Keratinocyte (primary cell): ENCODE measurements around the gene MEGF10. TPM values are rescaled to one million over a fixed set of nuclear protein-coding genes. Genes with fewer than 3 reads are reported as not detected.

Source experiments
- DNase-seq: peaks from one replicate; pipeline ENCODE4 v3.0.0-alpha.2; 2011; ENCODE audit warnings: low read depth, missing footprints, low spot score
- FAIRE-seq: peaks from 2 replicates; lab custom pipeline; 2011; peaks lifted over from hg19 to GRCh38; lab: Jason Lieb, UNC
- H2AFZ ChIP-seq: 2 replicates; pipeline ENCODE4 v1.6.0; 2012; ENCODE audit warnings: low read length, control low read depth, inconsistent platforms; ENCODE audit not compliant: control insufficient read depth
- H3K27ac ChIP-seq: 2 replicates; pipeline ENCODE4 v1.5.1; 2011; ENCODE audit warnings: low read length; ENCODE audit not compliant: control insufficient read depth, insufficient read depth
- H3K27me3 ChIP-seq: 3 replicates; pipeline ENCODE4 v1.6.0; 2011; ENCODE audit warnings: low read length; ENCODE audit not compliant: control insufficient read depth, insufficient read depth; ENCODE audit errors: extremely low read depth
- H3K36me3 ChIP-seq, 2 experiments: 2 replicates in 1 of 2; 3 replicates in 1 of 2; pipeline ENCODE4 v1.5.1; 2011; ENCODE audit warnings: low read length in 2 of 2, mild to moderate bottlenecking in 1 of 2; ENCODE audit not compliant: control insufficient read depth in 2 of 2, insufficient read depth in 2 of 2; ENCODE audit errors: extremely low read depth in 1 of 2
- H3K4me1 ChIP-seq: 3 replicates; pipeline ENCODE4 v1.5.1; 2011; ENCODE audit warnings: low read length; ENCODE audit not compliant: control insufficient read depth, insufficient read depth; ENCODE audit errors: extremely low read depth
- H3K4me2 ChIP-seq: 3 replicates; pipeline ENCODE4 v1.6.0; 2011; ENCODE audit warnings: low read depth, low read length; ENCODE audit not compliant: control insufficient read depth, insufficient read depth; ENCODE audit errors: extremely low read depth
- H3K4me3 ChIP-seq, 3 experiments: fragments of 200-600 bp in 1 of 3; sonication (generic) in 1 of 3; 2 replicates in 2 of 3; 3 replicates in 1 of 3; pipeline ENCODE4 v1.5.1; 2011 to 2016; ENCODE audit warnings: low read length in 3 of 3, mild to moderate bottlenecking in 3 of 3, control low read depth in 2 of 3, inconsistent platforms in 1 of 3, low read depth in 1 of 3, mixed read lengths in 1 of 3, mixed run types in 1 of 3, moderate library complexity in 1 of 3; ENCODE audit not compliant: control insufficient read depth in 2 of 3, insufficient read depth in 2 of 3; ENCODE audit errors: extremely low read depth in 1 of 3
- H3K79me2 ChIP-seq: 2 replicates; pipeline ENCODE4 v1.6.0; 2012; ENCODE audit warnings: low read length; ENCODE audit not compliant: control insufficient read depth, insufficient read depth
- H3K9ac ChIP-seq: 3 replicates; pipeline ENCODE4 v1.6.0; 2011; ENCODE audit warnings: low read length; ENCODE audit not compliant: control insufficient read depth, insufficient read depth; ENCODE audit errors: extremely low read depth
- H3K9me1 ChIP-seq: 3 replicates; pipeline ENCODE4 v1.6.0; 2011; ENCODE audit warnings: low read length; ENCODE audit not compliant: control insufficient read depth, insufficient read depth; ENCODE audit errors: extremely low read depth
- H3K9me3 ChIP-seq: 2 replicates; pipeline ENCODE4 v1.5.1; 2012; ENCODE audit warnings: low read depth, low read length; ENCODE audit not compliant: control insufficient read depth
- H4K20me1 ChIP-seq: 3 replicates; pipeline ENCODE4 v1.6.0; 2011; ENCODE audit warnings: low read length; ENCODE audit not compliant: control insufficient read depth, insufficient read depth; ENCODE audit errors: extremely low read depth
- EZH2 ChIP-seq: IDR thresholded peaks from one replicate; pipeline ENCODE4 v1.6.1; 2012; ENCODE audit warnings: inconsistent platforms, mild to moderate bottlenecking, low read length, moderate library complexity
- dilution Hi-C: fragments of 300-500 bp; cut with MboI; formaldehyde crosslinking; loops from one replicate; pipeline ENCODE4 v1.7.0; 2020; ENCODE audit warnings: low sequenced_read_pairs; ENCODE audit not compliant: extremely low pct_ligation_motif_present
- polyA plus RNA-seq, 5 experiments: library from polyadenylated mRNA; depleted of rRNA in 3 of 5; stranded (reverse) in 3 of 5; stranded (forward) in 1 of 5; unstranded in 1 of 5; fragments of >200 nt; gene quantifications; 1 replicate in 1 of 5; 2 replicates in 3 of 5; 3 replicates in 1 of 5; pipeline versions ENCODE4 v1.2.1 to v1.2.3, GENCODE V29; 2011 to 2012; ENCODE audit warnings: missing spikeins in 2 of 5, low read depth in 1 of 5, low replicate concordance in 1 of 5
- TF ChIP-seq, protein P1 (sequence below), 3 experiments: IDR thresholded peaks in 1 of 3; conservative IDR thresholded peaks in 1 of 3; optimal IDR thresholded peaks in 1 of 3; 2 replicates in 2 of 3; 3 replicates in 1 of 3; pipeline versions ENCODE3 to v1.5.1; 2011; ENCODE audit warnings: low read length in 3 of 3, mild to moderate bottlenecking in 3 of 3, moderate library complexity in 2 of 3, control low read depth in 1 of 3, inconsistent platforms in 1 of 3; ENCODE audit not compliant: insufficient read depth in 2 of 3; ENCODE audit errors: extremely low read depth in 1 of 3

MEGF10 gene
- polyA plus RNA-seq, 1 donor (not counting 4 experiments of a cell fraction or from before 2014, with no cell fraction given) = not detected

DNA sequence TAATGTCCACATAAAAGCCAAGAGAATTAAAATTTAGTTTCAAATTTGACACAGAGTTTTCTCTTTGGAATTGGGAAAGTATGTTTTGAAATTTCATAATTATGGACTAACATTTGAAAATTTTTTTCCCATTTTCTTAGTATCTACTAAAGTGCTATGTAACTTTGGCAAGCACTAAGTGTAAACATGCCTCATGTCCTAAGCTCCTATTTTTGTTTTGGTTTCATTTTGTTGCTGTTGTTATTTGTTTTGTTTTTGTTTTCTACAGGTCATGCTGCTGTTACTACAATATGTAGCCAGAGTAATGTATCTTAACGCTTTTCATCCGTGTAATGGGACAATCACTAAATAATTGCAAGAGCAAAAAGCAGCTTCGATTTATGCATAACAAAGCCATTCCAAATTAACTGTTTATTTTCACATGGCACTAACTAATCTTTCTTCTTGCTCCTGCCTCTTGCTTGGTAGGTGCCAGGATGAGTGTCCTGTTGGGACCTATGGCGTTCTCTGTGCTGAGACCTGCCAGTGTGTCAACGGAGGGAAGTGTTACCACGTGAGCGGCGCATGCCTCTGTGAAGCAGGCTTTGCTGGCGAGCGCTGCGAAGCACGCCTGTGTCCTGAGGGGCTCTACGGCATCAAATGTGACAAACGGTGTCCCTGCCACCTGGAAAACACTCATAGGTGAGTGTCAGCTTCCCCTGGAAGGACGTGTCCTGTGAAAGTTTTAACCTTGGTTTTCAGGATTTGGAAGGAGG is 119.5 kb downstream of the MEGF10 start:
- no peaks in the 10 kb centered on the region for H3K9me1 ChIP-seq
- no peaks in the 10 kb centered on the region for H3K79me2 ChIP-seq
- no peak overlapping the region for H3K4me3 ChIP-seq
- no peaks in the 10 kb centered on the region for H4K20me1 ChIP-seq
- H3K4me1 ChIP-seq = no peaks in the 10 kb centered on the region
- FAIRE-seq = no peak
- no peaks in the 10 kb centered on the region for H3K9me3 ChIP-seq
- DNase-seq = no peak
- dilution Hi-C loops = no loop called here
- H3K36me3 ChIP-seq = no peaks in the 10 kb centered on the region
- H2AFZ ChIP-seq = no peak overlapping the region
- H3K4me2 ChIP-seq = no peak overlapping the region
- H3K27me3 ChIP-seq = peaks cover 4% of the 10 kb centered on the region
- H3K9ac ChIP-seq = no peak overlapping the region
- no peak overlapping the region for H3K27ac ChIP-seq
- no peak for TF ChIP-seq EZH2
- TF ChIP-seq, protein P1, sequence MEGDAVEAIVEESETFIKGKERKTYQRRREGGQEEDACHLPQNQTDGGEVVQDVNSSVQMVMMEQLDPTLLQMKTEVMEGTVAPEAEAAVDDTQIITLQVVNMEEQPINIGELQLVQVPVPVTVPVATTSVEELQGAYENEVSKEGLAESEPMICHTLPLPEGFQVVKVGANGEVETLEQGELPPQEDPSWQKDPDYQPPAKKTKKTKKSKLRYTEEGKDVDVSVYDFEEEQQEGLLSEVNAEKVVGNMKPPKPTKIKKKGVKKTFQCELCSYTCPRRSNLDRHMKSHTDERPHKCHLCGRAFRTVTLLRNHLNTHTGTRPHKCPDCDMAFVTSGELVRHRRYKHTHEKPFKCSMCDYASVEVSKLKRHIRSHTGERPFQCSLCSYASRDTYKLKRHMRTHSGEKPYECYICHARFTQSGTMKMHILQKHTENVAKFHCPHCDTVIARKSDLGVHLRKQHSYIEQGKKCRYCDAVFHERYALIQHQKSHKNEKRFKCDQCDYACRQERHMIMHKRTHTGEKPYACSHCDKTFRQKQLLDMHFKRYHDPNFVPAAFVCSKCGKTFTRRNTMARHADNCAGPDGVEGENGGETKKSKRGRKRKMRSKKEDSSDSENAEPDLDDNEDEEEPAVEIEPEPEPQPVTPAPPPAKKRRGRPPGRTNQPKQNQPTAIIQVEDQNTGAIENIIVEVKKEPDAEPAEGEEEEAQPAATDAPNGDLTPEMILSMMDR (optimal IDR thresholded peaks at IDR 0.05 in 1 of 3, IDR thresholded peaks at IDR 0.05 in 1 of 3, conservative IDR thresholded peaks at IDR 0.05 in 1 of 3; ENCODE audit: extremely low read depth in 1 of 3, insufficient read depth in 2 of 3, low read length in 3 of 3) = no peak

DNA sequence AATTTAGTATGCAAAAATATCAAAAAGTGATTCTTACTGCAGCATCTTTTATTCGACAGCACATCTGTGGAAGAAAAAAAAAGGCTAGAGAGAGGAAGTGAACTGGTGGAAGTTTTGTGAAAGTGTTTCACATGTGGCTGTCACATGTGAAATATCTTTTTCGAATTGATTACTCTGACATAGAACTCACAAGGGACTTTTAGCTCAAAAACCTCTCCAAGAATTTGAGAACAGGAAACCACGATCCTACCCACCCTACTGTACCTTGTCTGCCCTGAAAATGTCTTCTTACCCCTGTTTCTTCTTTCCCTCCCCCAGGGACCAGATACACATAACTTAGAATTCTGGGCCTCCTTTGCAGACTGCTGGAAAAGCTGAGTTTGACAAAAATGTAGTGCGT is 120.4 kb downstream of the MEGF10 start:
- DNase-seq (no peak), FAIRE-seq (no peak)
- Histone ChIP-seq H4K20me1 (no peaks in the 10 kb centered on the region), H3K9ac (no peak overlapping the region), H3K27ac (no peak overlapping the region), H3K79me2 (no peaks in the 10 kb centered on the region), H3K4me1 (no peaks in the 10 kb centered on the region), H3K4me3 (no peak overlapping the region), H3K36me3 (no peaks in the 10 kb centered on the region), H3K4me2 (no peak overlapping the region), H2AFZ (no peak overlapping the region), H3K9me3 (no peaks in the 10 kb centered on the region), H3K9me1 (no peaks in the 10 kb centered on the region), H3K27me3 (peaks cover 4% of the 10 kb centered on the region)
- dilution Hi-C loops = no loop called here
- TF ChIP-seq EZH2 = no peak
- TF ChIP-seq, protein P1 (optimal IDR thresholded peaks at IDR 0.05 in 1 of 3, IDR thresholded peaks at IDR 0.05 in 1 of 3, conservative IDR thresholded peaks at IDR 0.05 in 1 of 3; ENCODE audit: extremely low read depth in 1 of 3, insufficient read depth in 2 of 3, low read length in 3 of 3) = no peak
